Heart right ventricle (tissue), 16 donors: Measurements from ENCODE around the gene PHLPP1. TPM values are rescaled to one million over a fixed set of nuclear protein-coding genes. Genes with fewer than 3 reads are reported as not detected.
"Not testable (repeated sequence)": the region's sequence is repeated elsewhere in the genome, so short reads cannot be mapped to it uniquely, and the experiment has no call there.

Experiments used
- ATAC-seq, 8 donors: fragments of 200-7000 bp; cut with Tn5 transposase; one replicate each; pipeline ENCODE4 v1.9.1; 2020; ENCODE audit warnings: mild to moderate bottlenecking in 8 of 8, moderate library complexity in 8 of 8, moderate number of reproducible peaks in 1 of 8
- DNase-seq, 2 donors: peaks; one replicate each; pipeline ENCODE4 v3.0.0-alpha.2; 2020
- H3K27ac ChIP-seq, 10 donors: fragments of 200-600 bp; sonication (generic) in 2 of 10; one replicate each; pipeline versions ENCODE4 v1.5.0 to v1.8.0; 2020 to 2022; ENCODE audit warnings: mild to moderate bottlenecking in 3 of 10
- H3K27me3 ChIP-seq, 7 donors: fragments of 200-600 bp; one replicate each; pipeline ENCODE4 v1.8.0; 2021 to 2022; ENCODE audit warnings: mild to moderate bottlenecking in 2 of 7
- H3K36me3 ChIP-seq, 9 donors: fragments of 200-600 bp; sonication (generic) in 1 of 9; one replicate each; pipeline versions ENCODE4 v1.5.0 to v1.8.0; 2020 to 2022; ENCODE audit warnings: mild to moderate bottlenecking in 2 of 9
- H3K4me1 ChIP-seq, 9 donors: fragments of 200-600 bp; sonication (generic) in 1 of 9; one replicate each; pipeline versions ENCODE4 v1.5.0 to v1.8.0; 2020 to 2022; ENCODE audit warnings: mild to moderate bottlenecking in 4 of 9
- H3K4me3 ChIP-seq, 10 donors: fragments of 200-600 bp; sonication (generic) in 2 of 10; one replicate each; pipeline versions ENCODE4 v1.5.0 to v1.8.0; 2020 to 2022; ENCODE audit warnings: mild to moderate bottlenecking in 7 of 10, moderate library complexity in 2 of 10
- H3K9me3 ChIP-seq, 11 donors: fragments of 200-600 bp in 10 of 11; sonication (generic) in 2 of 11; one replicate each; pipeline versions ENCODE4 v1.5.0 to v1.8.0; 2013 to 2022; ENCODE audit warnings: mild to moderate bottlenecking in 2 of 11, control low read depth in 1 of 11, moderate library complexity in 1 of 11
- WGBS, 2 donors: extraction: QIAGEN DNeasy Blood & Tissue Kit; methylation state at CpG; one replicate each; pipeline ENCODE4 v1.1.7; 2013; ENCODE audit warnings: inconsistent platforms in 1 of 2; 5-methylcytosine and 5-hydroxymethylcytosine counted together
- intact Hi-C, 10 donors: fragments of 100-400 bp; cut with DNase I; formaldehyde crosslinking; loops; one replicate each; pipeline versions ENCODE4 v1.11.1 to v1.14.2; 2022
- polyA plus RNA-seq, 2 donors: library from polyadenylated mRNA; stranded (reverse); fragments of 200-250 nt; gene quantifications; one replicate each; pipeline ENCODE4 v1.2.3, GENCODE V29; 2013
- total RNA-seq, 10 donors: library from RNA; stranded (reverse); fragmentation: NEBNext Ultra II Directional in 3 of 10; extraction: Animal tissue kit (Norgen Biotek cat#: 25700) in 3 of 10; gene quantifications; one replicate each; pipeline versions ENCODE4 v1.2.1 to v1.2.4, GENCODE V29; 2021 to 2023
- TF ChIP-seq, protein P1 (sequence below), 9 donors: fragments of 200-600 bp; sonication (generic) in 2 of 9; IDR thresholded peaks; one replicate each; pipeline versions ENCODE4 v1.5.0 to v1.8.0; 2021 to 2022; ENCODE audit warnings: antibody characterized with exemption in 9 of 9, mild to moderate bottlenecking in 5 of 9, moderate library complexity in 1 of 9
- donor health status: Arrhythmogenic right ventricular cardiomyopathy.
- donor health status: ischemic (EF 13 %, LVEDD 7.1; RV severe dilation, severe dysfunction).
- donor health status: healthy with polysubstance abuse.
- donor health status: DM: no; HTN: yes; CAD: no.
- donor health status: DM: no; HTN: no; CAD: no.
- donor health status: ischemic (EF 25% LVEDD 6.9; RV normal size, moderate dysfunction).
- donor health status: ischemic (EF 25% LVEDD 5.7; RV mildly dilated, moderate dysfunction).
- donor health status: healthy.
- donor health status: DM: yes; HTN: yes; CAD: no.
- donor health status: Ischemic cardiomyopathy.
- donor health status: ischemic (EF 35%, LVEDD 5.7; RV mildly dilated, moderate dysfunction).
- donor health status: nonischemic (EF 11% LVEDD 7.7; RV severe dilation, severe dysfunction).
- donor health status: DM: yes; HTN: yes; CAD: no.
- donor health status: PGD.
- donor health status: ischemic (EF 29% LVEDD 5.4; RV normal size, mild dysfunction).
- donor health status: nonischemic (EF 23%, LVEDD 6.1; RV moderate dilation, normal function).

PHLPP1 gene
- total and polyA plus RNA-seq, 12 donors = 1.8 to 10.7 (median 8.0) TPM

DNA sequence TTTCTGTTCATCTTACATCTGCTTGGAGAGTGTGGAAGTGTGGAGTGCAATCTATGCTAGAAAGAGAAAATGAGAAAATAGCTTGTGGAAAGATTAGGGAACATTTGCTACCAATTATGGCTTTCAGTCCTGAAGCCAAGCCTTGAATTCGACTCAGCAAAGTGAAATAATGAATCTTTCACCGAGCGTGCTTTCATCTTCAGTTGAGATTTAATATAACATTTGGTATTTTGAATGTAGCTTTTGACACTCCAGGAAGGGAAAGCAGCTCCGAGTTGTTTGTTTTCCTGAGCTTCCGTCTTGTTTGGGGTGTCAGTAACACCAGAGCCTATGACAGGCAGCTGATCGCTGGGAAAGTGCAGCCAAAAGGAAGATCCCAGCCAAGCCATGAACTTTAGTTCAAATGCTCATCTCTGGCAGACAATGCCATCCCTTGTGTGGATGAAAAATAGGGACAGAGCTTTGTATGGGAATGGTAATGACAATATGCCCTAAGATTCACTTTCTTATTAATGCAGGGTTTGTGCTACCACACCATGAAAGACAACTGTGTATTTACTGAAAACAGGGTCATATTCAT, 25.0 kb upstream of the PHLPP1 start:
- Histone ChIP-seq H3K4me3 (no peak overlapping the region), H3K4me1 (no peaks in the 10 kb centered on the region), H3K9me3 (peaks cover 0 to 41% (median 0%) of the 10 kb centered on the region in 11 donors), H3K27me3 (no peaks in the 10 kb centered on the region), H3K36me3 (no peaks in the 10 kb centered on the region), H3K27ac (no peak overlapping the region)
- TF ChIP-seq, protein P1, sequence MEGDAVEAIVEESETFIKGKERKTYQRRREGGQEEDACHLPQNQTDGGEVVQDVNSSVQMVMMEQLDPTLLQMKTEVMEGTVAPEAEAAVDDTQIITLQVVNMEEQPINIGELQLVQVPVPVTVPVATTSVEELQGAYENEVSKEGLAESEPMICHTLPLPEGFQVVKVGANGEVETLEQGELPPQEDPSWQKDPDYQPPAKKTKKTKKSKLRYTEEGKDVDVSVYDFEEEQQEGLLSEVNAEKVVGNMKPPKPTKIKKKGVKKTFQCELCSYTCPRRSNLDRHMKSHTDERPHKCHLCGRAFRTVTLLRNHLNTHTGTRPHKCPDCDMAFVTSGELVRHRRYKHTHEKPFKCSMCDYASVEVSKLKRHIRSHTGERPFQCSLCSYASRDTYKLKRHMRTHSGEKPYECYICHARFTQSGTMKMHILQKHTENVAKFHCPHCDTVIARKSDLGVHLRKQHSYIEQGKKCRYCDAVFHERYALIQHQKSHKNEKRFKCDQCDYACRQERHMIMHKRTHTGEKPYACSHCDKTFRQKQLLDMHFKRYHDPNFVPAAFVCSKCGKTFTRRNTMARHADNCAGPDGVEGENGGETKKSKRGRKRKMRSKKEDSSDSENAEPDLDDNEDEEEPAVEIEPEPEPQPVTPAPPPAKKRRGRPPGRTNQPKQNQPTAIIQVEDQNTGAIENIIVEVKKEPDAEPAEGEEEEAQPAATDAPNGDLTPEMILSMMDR (IDR thresholded peaks at IDR 0.05) = no peak
- WGBS, 2 donors = 71 to 76% methylated on average over 6 of the region's 6 CpGs
- ATAC-seq (no peak), DNase-seq (no peak)
- intact Hi-C loops = loop anchor here in 1 of 10 donors (10.0 kb wide), 1 partner anchor 86 kb away; no protein-coding TSS in a partner anchor

- WGBS, 2 donors = 72 to 81% methylated on average over 1 of the region's 1 CpG
- DNase-seq = no peak
- H3K27ac ChIP-seq = no peak overlapping the region
- no peak for ATAC-seq
- H3K9me3 ChIP-seq = peaks cover 0 to 14% (median 0%) of the 10 kb centered on the region in 11 donors
- TF ChIP-seq, protein P1 (IDR thresholded peaks at IDR 0.05) = no peak
- no peaks in the 10 kb centered on the region for H3K27me3 ChIP-seq
- H3K4me3 ChIP-seq = no peak overlapping the region
- no peaks in the 10 kb centered on the region for H3K4me1 ChIP-seq
- intact Hi-C loops = loop anchor here in 1 of 10 donors (10.0 kb wide), 1 partner anchor 89 kb away; no protein-coding TSS in a partner anchor
- H3K36me3 ChIP-seq = no peaks in the 10 kb centered on the region
Measured at GRCh38 chr18:62693659-62694058, 21.7 kb upstream of the PHLPP1 start.

- DNase-seq = no peak
- Histone ChIP-seq H3K27me3 (no peaks in the 10 kb centered on the region), H3K4me3 (no peak overlapping the region), H3K36me3 (no peaks in the 10 kb centered on the region), H3K9me3 (peaks cover 0 to 4% (median 0%) of the 10 kb centered on the region in 11 donors), H3K4me1 (no peaks in the 10 kb centered on the region), H3K27ac (no peak overlapping the region)
- no peak for ATAC-seq
- intact Hi-C loops = loop anchor here in 1 of 10 donors (10.0 kb wide), 1 partner anchor 93 kb away; no protein-coding TSS in a partner anchor
- TF ChIP-seq, protein P1 (IDR thresholded peaks at IDR 0.05) = no peak
Measured at GRCh38 chr18:62697636-62698035, 17.7 kb upstream of the PHLPP1 start.

- intact Hi-C loops = no loop called here
- ATAC-seq (no peak), DNase-seq (no peak)
- TF ChIP-seq, protein P1 (IDR thresholded peaks at IDR 0.05) = no peak
- Histone ChIP-seq H3K36me3 (no peaks in the 10 kb centered on the region), H3K4me3 (no peak overlapping the region), H3K27ac (no peak overlapping the region), H3K9me3 (peaks cover 0 to 4% (median 0%) of the 10 kb centered on the region in 11 donors), H3K27me3 (no peaks in the 10 kb centered on the region), H3K4me1 (no peaks in the 10 kb centered on the region)
- 60 to 64% methylated on average over 9 of the region's 9 CpGs for WGBS, 2 donors
Measured at GRCh38 chr18:62702259-62702658, 13.1 kb upstream of the PHLPP1 start.

GRCh38 chr18:62706879-62707278, 8.5 kb upstream of the PHLPP1 start:
- ATAC-seq, H3K4me1 ChIP-seq, H3K27ac ChIP-seq, intact Hi-C loops, H3K4me3 ChIP-seq, H3K9me3 ChIP-seq, H3K36me3 ChIP-seq, DNase-seq, H3K27me3 ChIP-seq: not testable (repeated sequence)
- WGBS, 2 donors = 95 to 96% methylated on average over 8 of the region's 8 CpGs

- 93 to 96% methylated on average over 11 of the region's 11 CpGs for WGBS, 2 donors
- not testable (repeated sequence) for H3K27me3 ChIP-seq, H3K4me3 ChIP-seq, H3K36me3 ChIP-seq, H3K27ac ChIP-seq, H3K9me3 ChIP-seq, ATAC-seq, H3K4me1 ChIP-seq, DNase-seq
- intact Hi-C loops = loop anchor here in 9 of 10 donors (5.0 to 10.0 kb wide), 12 partner anchors 95 to 715 kb away; partner anchors contain the start of genes KDSR (in 1 of the 9), VPS4B (in 1 of the 9) and ZCCHC2 (in 1 of the 9)
Measured at GRCh38 chr18:62709908-62710307, 5.4 kb upstream of the PHLPP1 start.
